Heart left ventricle (tissue), 13 donors: ENCODE measurements around the gene FADS3.

ENCODE experiments used
- CTCF ChIP-seq, 12 donors: fragments of 200-600 bp; sonication (generic) in 4 of 12; IDR thresholded peaks; one replicate each; pipeline versions ENCODE4 v1.5.0 to v1.8.0; 2018 to 2022; ENCODE audit warnings: antibody characterized with exemption in 12 of 12, mild to moderate bottlenecking in 5 of 12
- POLR2A ChIP-seq, 2 donors: fragments of 450-650 bp; IDR thresholded peaks; one replicate each; pipeline ENCODE4 v1.6.1; 2017; ENCODE audit warnings: antibody characterized with exemption in 2 of 2, mild to moderate bottlenecking in 2 of 2, moderate library complexity in 2 of 2
- donor health status: ischemic (EF 13 %, LVEDD 7.1; RV severe dilation, severe dysfunction).
- donor health status: DM: no; HTN: yes; CAD: no.
- donor health status: DM: no; HTN: no; CAD: no.
- donor health status: ischemic (EF 25% LVEDD 6.9; RV normal size, moderate dysfunction).
- donor health status: ischemic (EF 25% LVEDD 5.7; RV mildly dilated, moderate dysfunction).
- donor health status: ischemic (EF 35%, LVEDD 5.7; RV mildly dilated, moderate dysfunction).
- donor health status: nonischemic (EF 11% LVEDD 7.7; RV severe dilation, severe dysfunction).
- donor health status: DM: yes; HTN: yes; CAD: no.
- donor health status: PGD.
- donor health status: ischemic (EF 29% LVEDD 5.4; RV normal size, mild dysfunction).
- donor health status: nonischemic (EF 23%, LVEDD 6.1; RV moderate dilation, normal function).

GRCh38 chr11:61935861-61936260, 44.5 kb upstream of the FADS3 start:
- TF ChIP-seq CTCF (IDR thresholded peaks at IDR 0.05) (no peak), POLR2A (IDR thresholded peaks at IDR 0.05) (no peak)
